Testis (tissue), 2 donors: Measurements from ENCODE around the gene ARL4D.

ENCODE experiments used
- CTCF ChIP-seq, 3 experiments: fragments of 450-650 bp in 2 of 3; fragments of 200-600 bp in 1 of 3; sonication (generic) in 1 of 3; IDR thresholded peaks; one replicate each; pipeline ENCODE4 v1.5.1; 2016 to 2019; ENCODE audit warnings: antibody characterized with exemption in 3 of 3, mild to moderate bottlenecking in 2 of 3, moderate library complexity in 1 of 3
- POLR2A ChIP-seq: fragments of 450-650 bp; IDR thresholded peaks from one replicate; pipeline ENCODE4 v1.6.1; 2017; ENCODE audit warnings: antibody characterized with exemption, mild to moderate bottlenecking, moderate library complexity

- no peak for TF ChIP-seq CTCF (IDR thresholded peaks at IDR 0.05)
- TF ChIP-seq POLR2A, result no peak
Measured at GRCh38 chr17:43442711-43443110, 43.9 kb downstream of the ARL4D start.
